OCI-LY7 (cell line): ENCODE results near the gene MINDY4.

ENCODE experiments used
- EZH2phosphoT487 ChIP-seq: fragments of 200-600 bp; sonication (generic); IDR thresholded peaks from 2 replicates; pipeline ENCODE4 v1.6.1; 2018; ENCODE audit warnings: low read depth, borderline replicate concordance, mild to moderate bottlenecking, mixed run types, antibody characterized with exemption, low read length, moderate library complexity, mixed read lengths
- TF ChIP-seq, protein P1 (sequence below): fragments of 200-600 bp; sonication (generic); conservative IDR thresholded peaks from 2 replicates; pipeline ENCODE4 v1.5.1; 2014; ENCODE audit warnings: mild to moderate bottlenecking, antibody characterized with exemption, low read length, moderate library complexity, mixed read lengths

DNA sequence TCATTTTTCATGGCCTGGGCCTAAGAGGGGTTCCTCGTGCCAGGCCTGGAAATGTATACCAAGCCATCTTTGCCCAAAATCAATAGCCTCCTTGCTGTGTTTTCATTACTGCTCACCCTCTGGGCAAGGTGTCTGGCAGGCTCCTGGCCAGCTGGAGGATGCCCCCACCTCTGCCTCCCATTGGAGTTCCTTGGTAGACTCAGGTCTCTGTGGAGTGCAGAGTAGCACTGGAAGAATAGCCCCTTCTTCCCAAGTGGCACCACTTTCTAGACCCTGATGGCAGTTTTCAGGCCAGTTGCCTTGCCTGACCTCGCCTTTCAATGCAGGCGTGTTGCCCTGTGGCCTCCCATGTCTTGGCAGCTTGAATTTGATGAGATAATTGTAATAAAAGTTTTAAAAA is 84.7 kb downstream of the MINDY4 start:
- TF ChIP-seq, protein P1, sequence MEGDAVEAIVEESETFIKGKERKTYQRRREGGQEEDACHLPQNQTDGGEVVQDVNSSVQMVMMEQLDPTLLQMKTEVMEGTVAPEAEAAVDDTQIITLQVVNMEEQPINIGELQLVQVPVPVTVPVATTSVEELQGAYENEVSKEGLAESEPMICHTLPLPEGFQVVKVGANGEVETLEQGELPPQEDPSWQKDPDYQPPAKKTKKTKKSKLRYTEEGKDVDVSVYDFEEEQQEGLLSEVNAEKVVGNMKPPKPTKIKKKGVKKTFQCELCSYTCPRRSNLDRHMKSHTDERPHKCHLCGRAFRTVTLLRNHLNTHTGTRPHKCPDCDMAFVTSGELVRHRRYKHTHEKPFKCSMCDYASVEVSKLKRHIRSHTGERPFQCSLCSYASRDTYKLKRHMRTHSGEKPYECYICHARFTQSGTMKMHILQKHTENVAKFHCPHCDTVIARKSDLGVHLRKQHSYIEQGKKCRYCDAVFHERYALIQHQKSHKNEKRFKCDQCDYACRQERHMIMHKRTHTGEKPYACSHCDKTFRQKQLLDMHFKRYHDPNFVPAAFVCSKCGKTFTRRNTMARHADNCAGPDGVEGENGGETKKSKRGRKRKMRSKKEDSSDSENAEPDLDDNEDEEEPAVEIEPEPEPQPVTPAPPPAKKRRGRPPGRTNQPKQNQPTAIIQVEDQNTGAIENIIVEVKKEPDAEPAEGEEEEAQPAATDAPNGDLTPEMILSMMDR: no peak
- no peak for TF ChIP-seq EZH2phosphoT487
